Spleen (tissue), 7 donors: ENCODE data around the gene GPER1.

Experiments used
- CTCF ChIP-seq, 11 experiments: fragments of 200-600 bp in 7 of 11; fragments of 450-650 bp in 4 of 11; sonication (generic) in 4 of 11; IDR thresholded peaks in 8 of 11; conservative IDR thresholded peaks in 3 of 11; 1 replicate in 7 of 11; 2 replicates in 4 of 11; pipeline versions ENCODE4 v1.4.0 to v1.8.0; 2016 to 2021; ENCODE audit warnings: antibody characterized with exemption in 11 of 11, inconsistent platforms in 4 of 11, mild to moderate bottlenecking in 1 of 11
- POLR2AphosphoS5 ChIP-seq, 3 donors: sonication (generic); formaldehyde crosslinking; IDR thresholded peaks; one replicate each; pipeline ENCODE4 v1.5.1; 2017; ENCODE audit warnings: antibody characterized with exemption in 3 of 3
- donor health status: DM: no; HTN: no; CAD: no; lungs with moderate emphysema.
- donor health status: DM: no; HTN: no; CAD: no.
- donor health status: DM: no; HTN: no; CAD: no.

- TF ChIP-seq CTCF (IDR thresholded peaks at IDR 0.05 in 8 of 11, conservative IDR thresholded peaks at IDR 0.05 in 3 of 11): peak in 8 of 11 experiments; percentile 18 to 64 (median 56)
- peak; percentile 28 to 78 (median 61) for TF ChIP-seq POLR2AphosphoS5 (IDR thresholded peaks at IDR 0.05)
These were observed 35.8 kb downstream of the GPER1 start for GRCh38 chr7:1123715-1124114.
